Measurements from ENCODE around the gene SMYD2.
A peak's percentile ranks its signal among the peaks of the same experiment; 100 is the strongest.

SMYD2 gene

DNA sequence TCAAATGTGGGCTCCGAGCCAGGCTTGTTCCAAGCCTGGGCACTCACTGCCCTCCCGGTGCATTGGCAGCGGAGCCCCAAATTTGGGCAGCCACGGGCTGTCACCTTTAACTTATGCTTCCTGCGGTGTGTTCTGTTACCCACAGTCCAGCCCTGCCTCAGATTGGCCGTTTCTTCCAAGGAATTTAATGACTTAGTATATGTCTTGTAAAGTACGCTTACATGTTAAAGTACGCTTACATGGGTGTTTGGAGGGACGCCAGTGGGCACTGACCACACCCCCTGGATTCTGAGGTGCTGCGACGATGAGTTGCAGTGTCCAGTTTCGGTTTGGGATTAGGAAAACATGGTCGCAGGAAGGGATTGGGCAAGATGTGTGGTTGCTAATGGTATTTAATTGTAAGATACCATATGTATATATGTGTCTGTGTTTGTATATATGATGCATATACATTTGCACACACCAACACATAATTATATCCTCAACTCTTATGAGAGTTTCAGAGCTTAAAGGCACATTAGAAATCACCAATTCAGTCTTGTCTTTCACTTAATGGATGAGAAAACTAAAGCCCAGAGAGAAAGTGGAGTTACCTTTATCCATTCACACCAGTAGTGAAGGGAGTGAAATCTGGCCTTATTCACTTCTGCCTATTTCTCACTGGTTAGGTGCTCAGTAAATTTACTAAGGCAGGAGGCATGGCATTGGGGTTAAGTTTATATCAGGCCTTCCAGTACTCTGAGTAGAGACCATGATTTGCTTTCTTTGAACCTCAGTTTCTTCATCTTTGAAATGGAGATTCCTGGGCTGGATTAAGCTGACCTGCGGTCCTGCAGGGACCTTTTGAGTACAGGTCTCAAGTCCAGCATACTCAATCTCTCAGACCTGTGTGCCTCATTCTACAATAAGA is 1.0 kb downstream of the SMYD2 start:
- Histone ChIP-seq H3K4me3 (ENCODE audit: low read depth, low read length) (peak overlapping the region; percentile 80), H3K27ac (no peak overlapping the region), H3K27me3 (replicated peaks) (no peaks in the 10 kb centered on the region), H3K36me3 (replicated peaks) (no peaks in the 10 kb centered on the region)
- TF ChIP-seq CTCF (IDR thresholded peaks at IDR 0.05; ENCODE audit: low read depth, low read length, missing control alignments), result no peak
- in situ Hi-C loops (cut with HindIII; ENCODE audit: low pct_ligation_motif_present, low sequenced_read_pairs), result no loop called here
- DNase-seq, result peak; percentile 49

DNA sequence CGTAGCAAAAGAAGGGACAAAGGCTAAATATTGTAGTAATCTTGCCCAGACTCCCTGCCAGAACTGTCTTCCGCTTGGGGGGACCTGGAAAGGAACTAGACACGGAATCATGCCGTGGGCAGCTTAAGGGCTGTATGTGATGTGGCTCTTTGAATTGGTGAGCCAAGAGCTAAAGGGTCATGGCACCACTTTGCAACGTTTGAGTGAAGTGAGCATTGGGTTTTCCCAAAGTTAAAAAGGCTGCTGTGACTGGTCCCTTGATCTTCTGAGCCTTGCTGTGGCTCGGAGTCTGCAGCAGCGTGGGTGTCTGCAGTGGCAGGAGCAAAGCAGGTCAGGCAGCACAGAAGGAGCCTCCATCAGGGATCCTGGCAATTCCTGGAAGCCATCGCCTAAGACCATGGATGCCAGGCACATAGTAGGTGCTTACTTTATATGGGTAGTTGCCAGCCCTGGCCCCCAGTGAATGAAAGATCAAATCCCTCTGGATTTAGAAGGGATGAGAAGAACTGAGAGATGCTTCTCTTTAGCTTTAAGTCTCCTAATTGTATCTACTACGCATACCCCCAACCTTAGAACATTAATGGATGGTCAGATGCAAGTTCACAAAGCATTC is 1.8 kb downstream of the SMYD2 start:
- H3K36me3 ChIP-seq (replicated peaks), result no peaks in the 10 kb centered on the region
- in situ Hi-C loops (cut with HindIII; ENCODE audit: low pct_ligation_motif_present, low sequenced_read_pairs), result no loop called here
- no peak for DNase-seq
- no peak overlapping the region for H3K27ac ChIP-seq
- H3K27me3 ChIP-seq (replicated peaks), result no peaks in the 10 kb centered on the region
- TF ChIP-seq CTCF (IDR thresholded peaks at IDR 0.05; ENCODE audit: low read depth, low read length, missing control alignments), result no peak
- H3K4me3 ChIP-seq (ENCODE audit: low read depth, low read length), result peak overlapping the region; percentile 0

DNA sequence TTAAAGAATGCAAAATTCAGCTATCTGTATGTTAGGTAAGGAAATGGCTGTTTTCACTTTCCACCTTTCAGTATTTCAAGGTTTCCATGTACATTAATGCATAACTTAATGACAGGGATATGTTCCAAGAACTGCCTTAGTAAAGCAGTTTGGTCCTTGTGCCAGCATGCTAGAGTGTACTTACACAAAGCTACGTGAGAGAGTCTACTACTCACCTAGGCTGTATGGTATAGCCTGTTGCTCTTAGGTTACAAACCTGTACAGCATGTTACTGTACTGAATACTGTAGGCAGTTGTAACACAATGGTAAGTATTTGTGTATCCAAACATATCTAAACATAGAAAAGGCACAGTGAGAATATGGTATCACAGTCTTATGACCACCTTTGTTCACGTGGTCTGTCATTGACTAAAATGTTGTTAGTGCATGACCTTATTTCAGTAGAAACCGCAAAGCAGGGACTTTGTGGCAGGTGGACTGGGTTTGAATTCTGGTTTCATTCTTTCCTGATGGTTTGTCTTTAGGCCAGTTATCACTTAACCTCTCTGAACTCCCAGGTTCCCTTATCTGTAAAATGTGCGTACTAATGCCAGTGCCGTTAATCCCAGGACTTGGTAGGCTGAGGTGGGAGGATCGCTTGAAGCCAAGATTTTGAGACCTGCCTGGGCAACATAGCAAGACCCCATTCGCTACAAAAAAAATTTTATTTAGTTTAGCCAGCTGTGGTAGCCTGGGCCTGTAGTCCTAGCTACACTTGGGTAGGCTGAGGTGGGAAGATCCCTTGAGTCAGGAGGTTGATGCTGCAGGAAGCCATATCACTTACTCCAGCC is 4.9 kb downstream of the SMYD2 start:
- no peaks in the 10 kb centered on the region for H3K36me3 ChIP-seq (replicated peaks)
- in situ Hi-C loops (cut with HindIII; ENCODE audit: low pct_ligation_motif_present, low sequenced_read_pairs), result no loop called here
- H3K27ac ChIP-seq, result no peak overlapping the region
- no peaks in the 10 kb centered on the region for H3K27me3 ChIP-seq (replicated peaks)
- no peak for TF ChIP-seq CTCF (IDR thresholded peaks at IDR 0.05; ENCODE audit: low read depth, low read length, missing control alignments)
- DNase-seq, result no peak
- no peak overlapping the region for H3K4me3 ChIP-seq (ENCODE audit: low read depth, low read length)

- Histone ChIP-seq H3K36me3 (replicated peaks) (no peaks in the 10 kb centered on the region), H3K27me3 (replicated peaks) (no peaks in the 10 kb centered on the region), H3K27ac (no peak overlapping the region), H3K4me3 (ENCODE audit: low read depth, low read length) (no peak overlapping the region)
- DNase-seq, result no peak
- TF ChIP-seq CTCF (IDR thresholded peaks at IDR 0.05; ENCODE audit: low read depth, low read length, missing control alignments), result no peak
- in situ Hi-C loops (cut with HindIII; ENCODE audit: low pct_ligation_motif_present, low sequenced_read_pairs), result no loop called here
These were observed 6.9 kb downstream of the SMYD2 start for GRCh38 chr1:214287884-214288283.

DNA sequence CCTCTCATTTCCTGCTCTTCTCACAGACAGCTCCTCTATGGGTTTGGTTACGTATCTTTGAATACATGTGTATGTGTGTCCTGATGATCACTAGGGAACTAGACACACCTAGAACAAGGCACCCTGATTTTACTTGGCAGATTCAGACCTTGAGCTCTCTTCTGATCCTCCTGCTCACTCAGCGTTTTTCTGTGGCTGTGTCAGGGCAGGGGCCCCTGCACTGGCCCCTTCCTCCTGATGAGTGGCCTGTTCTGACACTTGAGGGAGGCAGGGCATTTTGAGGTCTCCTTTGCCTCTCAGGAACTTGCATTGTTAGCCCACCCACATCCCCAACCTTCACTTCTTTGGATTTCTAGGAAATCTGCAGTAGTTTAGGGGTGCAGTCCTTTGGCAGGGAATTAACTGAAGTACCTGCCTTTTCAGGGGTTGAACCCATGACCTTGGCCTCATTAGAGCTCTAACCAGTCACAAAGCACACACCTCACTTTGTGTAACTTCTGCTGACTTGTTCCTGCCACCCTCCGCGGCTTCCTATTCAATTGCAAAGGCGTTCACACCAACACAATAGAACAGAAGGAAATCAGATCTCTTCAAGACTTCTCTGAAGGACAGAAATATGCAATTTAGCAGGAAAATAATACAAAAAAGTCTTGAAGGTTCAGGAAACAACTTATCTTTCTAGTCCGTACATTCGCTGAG is 8.8 kb downstream of the SMYD2 start:
- Histone ChIP-seq H3K4me3 (ENCODE audit: low read depth, low read length) (no peak overlapping the region), H3K27me3 (replicated peaks) (no peaks in the 10 kb centered on the region), H3K27ac (no peak overlapping the region), H3K36me3 (replicated peaks) (no peaks in the 10 kb centered on the region)
- in situ Hi-C loops (cut with HindIII; ENCODE audit: low pct_ligation_motif_present, low sequenced_read_pairs), result no loop called here
- no peak for TF ChIP-seq CTCF (IDR thresholded peaks at IDR 0.05; ENCODE audit: low read depth, low read length, missing control alignments)
- no peak for DNase-seq
